Panc1 (cell line): ENCODE measurements around the gene EFCAB8. TPM values are rescaled to one million over a fixed set of nuclear protein-coding genes. Genes with fewer than 3 reads are reported as not detected.

Source experiments
- ATAC-seq: fragments of 200-7000 bp; cut with Tn5 transposase; 2 replicates; pipeline ENCODE4 v1.9.1; 2020; ENCODE audit warnings: mild to moderate bottlenecking, moderate library complexity
- BruUV-seq: library from RNA; stranded (reverse); fragments of 400-500 nt; replicated peaks from 2 replicates; lab custom pipeline; 2021; lab: Mats Ljungman, UMichigan
- CTCF ChIA-PET: fragments of 300-600 bp; sonication (Branson Sonifier 250); formaldehyde crosslinking; loops from one replicate; lab custom pipeline; 2022; ENCODE audit warnings: antibody characterized with exemption; lab: Charles Lee
- POLR2A ChIA-PET: fragments of 300-600 bp; sonication (Branson Sonifier 250); formaldehyde crosslinking; loops from one replicate; lab custom pipeline; 2022; ENCODE audit warnings: antibody characterized with exemption; lab: Charles Lee
- DNase-seq: peaks from one replicate; pipeline ENCODE4 v3.0.0-alpha.2; 2010; ENCODE audit warnings: low read depth, low spot score
- H3K27ac ChIP-seq: 2 replicates; pipeline ENCODE4 v1.5.1; 2011; ENCODE audit warnings: mild to moderate bottlenecking, low read length, inconsistent platforms
- H3K27me3 ChIP-seq: fragments of 200-500 bp; sonication (Bioruptor generic); 2 replicates; pipeline ENCODE4 v1.6.0; 2014; ENCODE audit warnings: low read length, inconsistent platforms; ENCODE audit not compliant: control insufficient read depth, insufficient read depth
- H3K36me3 ChIP-seq: fragments of 200-500 bp; sonication (Bioruptor generic); 2 replicates; pipeline ENCODE4 v1.5.1; 2014; ENCODE audit warnings: inconsistent platforms, mild to moderate bottlenecking, low read length, moderate library complexity; ENCODE audit not compliant: control insufficient read depth, insufficient read depth
- H3K4me1 ChIP-seq: 2 replicates; pipeline ENCODE4 v1.5.1; 2011; ENCODE audit warnings: inconsistent platforms, mild to moderate bottlenecking, low read length, moderate library complexity; ENCODE audit not compliant: control insufficient read depth, insufficient read depth
- H3K4me3 ChIP-seq, 2 experiments: 2 replicates each; pipeline ENCODE4 v1.5.1; 2011 to 2012; ENCODE audit warnings: low read depth in 2 of 2, low read length in 2 of 2, mild to moderate bottlenecking in 2 of 2, inconsistent platforms in 1 of 2, moderate library complexity in 1 of 2
- H3K9me3 ChIP-seq: fragments of 200-500 bp; sonication (Bioruptor generic); 2 replicates; pipeline ENCODE4 v1.5.1; 2014; ENCODE audit warnings: low read depth, mild to moderate bottlenecking, inconsistent platforms, low read length, moderate library complexity; ENCODE audit not compliant: control insufficient read depth, insufficient read depth
- POLR2AphosphoS5 ChIP-seq: IDR thresholded peaks from 2 replicates; pipeline ENCODE4 v1.6.1; 2012; ENCODE audit warnings: mild to moderate bottlenecking, low read depth, low read length, moderate library complexity
- SIN3A ChIP-seq: IDR thresholded peaks from 2 replicates; pipeline ENCODE4 v1.6.1; 2012; ENCODE audit warnings: low read depth, mild to moderate bottlenecking, low read length, moderate library complexity, borderline replicate concordance; ENCODE audit not compliant: insufficient read depth
- TCF7L2 ChIP-seq: IDR thresholded peaks from 2 replicates; pipeline ENCODE4 v1.6.1; 2011; ENCODE audit warnings: mild to moderate bottlenecking, low read depth, low read length, inconsistent platforms
- in situ Hi-C: cut with HindIII; loops from 2 replicates; pipeline ENCODE4 v1.10.0; 2016; ENCODE audit warnings: low sequenced_read_pairs, low pct_unique_long_range_greater_than_20kb
- intact Hi-C: fragments of 100-400 bp; cut with micrococcal nuclease; formaldehyde crosslinking; loops from one replicate; pipeline ENCODE4 v1.10.0; 2022; ENCODE audit not compliant: unreplicated experiment
- total RNA-seq: library from RNA; stranded (reverse); gene quantifications from one replicate; pipeline ENCODE4 v1.2.1, GENCODE V29; 2021; ENCODE audit not compliant: unreplicated experiment
- TF ChIP-seq, protein P1 (sequence below), 2 experiments: IDR thresholded peaks; 2 replicates each; pipeline ENCODE4 v1.6.1; 2011 to 2012; ENCODE audit warnings: low read depth in 2 of 2, control low read depth in 1 of 2, low read length in 1 of 2, mild to moderate bottlenecking in 1 of 2, moderate library complexity in 1 of 2; ENCODE audit not compliant: insufficient read depth in 1 of 2
- TF ChIP-seq, protein P2 (sequence below): fragments of 450-650 bp; IDR thresholded peaks from 2 replicates; pipeline ENCODE4 v1.5.1; 2017; ENCODE audit warnings: mild to moderate bottlenecking

The EFCAB8 gene
- total RNA-seq, 1 experiment from 2014 or later = 1.1 TPM

DNA sequence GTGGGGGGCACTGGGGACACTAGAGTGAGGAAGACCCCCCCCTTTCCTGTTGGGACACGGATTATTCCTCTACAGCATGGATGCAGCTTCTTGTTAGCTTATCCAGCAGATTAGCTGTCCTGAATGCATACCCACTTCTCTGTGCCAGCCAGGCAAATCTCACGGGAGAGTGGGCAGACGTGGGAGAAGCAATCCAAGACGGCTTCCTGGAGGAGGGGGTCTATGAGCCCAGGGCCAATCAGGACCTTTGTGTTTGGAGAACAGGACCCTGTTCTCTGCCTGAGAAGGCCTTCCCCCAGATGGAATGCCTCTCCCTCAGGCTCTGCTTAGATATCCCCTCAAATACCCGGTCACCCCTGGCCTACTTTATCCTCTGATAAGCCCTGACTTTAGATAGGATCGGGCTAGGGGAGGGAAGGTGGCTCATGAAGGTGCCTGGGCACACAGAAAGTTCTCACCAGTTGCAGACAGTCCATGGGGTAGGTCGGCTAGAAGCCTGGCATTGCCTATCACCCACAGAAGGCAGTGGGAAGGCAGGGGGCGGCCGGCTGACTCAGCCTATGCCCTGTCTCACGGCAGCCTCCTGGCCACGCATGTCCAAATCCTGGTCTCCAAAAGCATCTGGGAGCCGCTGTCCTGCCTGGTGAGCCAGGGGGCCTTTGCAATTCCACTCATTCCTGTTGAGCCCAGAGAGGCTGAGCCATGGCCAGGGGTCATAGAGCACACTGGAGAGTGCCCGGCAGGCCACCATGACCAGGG lies 110.8 kb downstream of the EFCAB8 start:
- Histone ChIP-seq H3K36me3 (no peaks in the 10 kb centered on the region), H3K4me1 (peaks cover 6% of the 10 kb centered on the region; the same call in 1 of the 2 replicates), H3K27me3 (no peaks in the 10 kb centered on the region), H3K9me3 (no peaks in the 10 kb centered on the region), H3K4me3 (no peak overlapping the region), H3K27ac (no peak overlapping the region)
- TF ChIP-seq TCF7L2 = no peak
- no peak for TF ChIP-seq POLR2AphosphoS5
- no peak for TF ChIP-seq SIN3A
- TF ChIP-seq, protein P1, sequence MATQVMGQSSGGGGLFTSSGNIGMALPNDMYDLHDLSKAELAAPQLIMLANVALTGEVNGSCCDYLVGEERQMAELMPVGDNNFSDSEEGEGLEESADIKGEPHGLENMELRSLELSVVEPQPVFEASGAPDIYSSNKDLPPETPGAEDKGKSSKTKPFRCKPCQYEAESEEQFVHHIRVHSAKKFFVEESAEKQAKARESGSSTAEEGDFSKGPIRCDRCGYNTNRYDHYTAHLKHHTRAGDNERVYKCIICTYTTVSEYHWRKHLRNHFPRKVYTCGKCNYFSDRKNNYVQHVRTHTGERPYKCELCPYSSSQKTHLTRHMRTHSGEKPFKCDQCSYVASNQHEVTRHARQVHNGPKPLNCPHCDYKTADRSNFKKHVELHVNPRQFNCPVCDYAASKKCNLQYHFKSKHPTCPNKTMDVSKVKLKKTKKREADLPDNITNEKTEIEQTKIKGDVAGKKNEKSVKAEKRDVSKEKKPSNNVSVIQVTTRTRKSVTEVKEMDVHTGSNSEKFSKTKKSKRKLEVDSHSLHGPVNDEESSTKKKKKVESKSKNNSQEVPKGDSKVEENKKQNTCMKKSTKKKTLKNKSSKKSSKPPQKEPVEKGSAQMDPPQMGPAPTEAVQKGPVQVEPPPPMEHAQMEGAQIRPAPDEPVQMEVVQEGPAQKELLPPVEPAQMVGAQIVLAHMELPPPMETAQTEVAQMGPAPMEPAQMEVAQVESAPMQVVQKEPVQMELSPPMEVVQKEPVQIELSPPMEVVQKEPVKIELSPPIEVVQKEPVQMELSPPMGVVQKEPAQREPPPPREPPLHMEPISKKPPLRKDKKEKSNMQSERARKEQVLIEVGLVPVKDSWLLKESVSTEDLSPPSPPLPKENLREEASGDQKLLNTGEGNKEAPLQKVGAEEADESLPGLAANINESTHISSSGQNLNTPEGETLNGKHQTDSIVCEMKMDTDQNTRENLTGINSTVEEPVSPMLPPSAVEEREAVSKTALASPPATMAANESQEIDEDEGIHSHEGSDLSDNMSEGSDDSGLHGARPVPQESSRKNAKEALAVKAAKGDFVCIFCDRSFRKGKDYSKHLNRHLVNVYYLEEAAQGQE (IDR thresholded peaks at IDR 0.05; ENCODE audit: insufficient read depth in 1 of 2, low read depth in 2 of 2, low read length in 1 of 2) = no peak
- TF ChIP-seq, protein P2, sequence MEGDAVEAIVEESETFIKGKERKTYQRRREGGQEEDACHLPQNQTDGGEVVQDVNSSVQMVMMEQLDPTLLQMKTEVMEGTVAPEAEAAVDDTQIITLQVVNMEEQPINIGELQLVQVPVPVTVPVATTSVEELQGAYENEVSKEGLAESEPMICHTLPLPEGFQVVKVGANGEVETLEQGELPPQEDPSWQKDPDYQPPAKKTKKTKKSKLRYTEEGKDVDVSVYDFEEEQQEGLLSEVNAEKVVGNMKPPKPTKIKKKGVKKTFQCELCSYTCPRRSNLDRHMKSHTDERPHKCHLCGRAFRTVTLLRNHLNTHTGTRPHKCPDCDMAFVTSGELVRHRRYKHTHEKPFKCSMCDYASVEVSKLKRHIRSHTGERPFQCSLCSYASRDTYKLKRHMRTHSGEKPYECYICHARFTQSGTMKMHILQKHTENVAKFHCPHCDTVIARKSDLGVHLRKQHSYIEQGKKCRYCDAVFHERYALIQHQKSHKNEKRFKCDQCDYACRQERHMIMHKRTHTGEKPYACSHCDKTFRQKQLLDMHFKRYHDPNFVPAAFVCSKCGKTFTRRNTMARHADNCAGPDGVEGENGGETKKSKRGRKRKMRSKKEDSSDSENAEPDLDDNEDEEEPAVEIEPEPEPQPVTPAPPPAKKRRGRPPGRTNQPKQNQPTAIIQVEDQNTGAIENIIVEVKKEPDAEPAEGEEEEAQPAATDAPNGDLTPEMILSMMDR = no peak
- CTCF ChIA-PET = interaction anchor here (0.6 kb wide), 1 partner anchor 129 kb away, joined by 11 read pairs; no protein-coding TSS in a partner anchor
- intact Hi-C loops (no loop called here), in situ Hi-C loops (no loop called here)
- ATAC-seq (no peak), DNase-seq (no peak)
- no TSS peak for BruUV-seq
- POLR2A ChIA-PET = interaction anchor here (0.6 kb wide), 1 partner anchor 17 kb away, joined by 3 read pairs; no protein-coding TSS in a partner anchor

DNA sequence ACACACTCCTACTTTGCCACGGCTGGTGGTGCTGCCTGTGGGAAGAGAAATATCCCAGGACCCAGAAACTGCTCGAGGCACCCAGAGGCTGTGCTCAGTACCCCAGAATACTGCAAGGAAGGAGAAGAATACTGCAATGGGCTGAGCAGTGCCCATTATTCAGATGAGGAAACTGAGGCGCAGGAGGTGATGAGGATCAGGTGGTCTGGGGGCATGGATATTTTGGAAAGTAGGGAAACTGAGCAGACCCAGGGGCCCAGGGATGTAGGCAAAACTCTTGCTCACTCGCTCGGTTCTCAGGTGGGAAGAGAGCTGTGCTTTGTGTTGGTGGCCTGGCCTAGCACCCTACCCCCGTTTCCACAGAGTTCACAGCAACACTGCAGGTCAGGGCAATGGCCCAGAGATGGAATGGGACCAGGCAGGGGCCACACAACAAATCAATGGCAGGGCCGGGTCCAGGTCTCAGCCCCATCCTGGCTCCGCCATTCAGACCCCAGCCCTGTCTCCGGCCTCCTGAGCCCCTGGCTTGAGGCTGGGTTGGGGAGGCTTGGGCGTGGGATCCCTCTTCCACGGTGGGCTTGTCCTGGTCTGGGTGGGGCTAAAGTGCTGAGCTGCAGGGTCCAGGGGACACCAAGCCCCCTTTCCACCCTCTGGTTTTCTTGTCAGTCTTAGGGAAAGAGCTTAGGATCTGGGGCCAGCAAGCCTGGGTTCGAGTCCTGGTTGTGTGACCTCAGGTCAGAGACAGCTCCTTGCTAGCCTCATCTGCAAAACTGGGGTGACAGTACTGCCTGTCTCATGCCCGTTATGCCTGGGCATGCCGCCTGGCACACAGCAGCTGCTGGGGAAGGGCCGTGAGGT lies 111.6 kb downstream of the EFCAB8 start:
- POLR2A ChIA-PET = no interaction called here
- no peak for DNase-seq
- no TSS peak for BruUV-seq

More for the DNA sequence above, 111.6 kb downstream of the EFCAB8 start:
- ATAC-seq = no peak
- H3K36me3 ChIP-seq = no peaks in the 10 kb centered on the region
- no peak overlapping the region for H3K4me3 ChIP-seq
- no peak for TF ChIP-seq POLR2AphosphoS5
- TF ChIP-seq TCF7L2 = no peak
- TF ChIP-seq, protein P1 (IDR thresholded peaks at IDR 0.05; ENCODE audit: insufficient read depth in 1 of 2, low read depth in 2 of 2, low read length in 1 of 2) = no peak
- TF ChIP-seq, protein P2 = no peak
- H3K27me3 ChIP-seq = no peaks in the 10 kb centered on the region
- CTCF ChIA-PET = interaction anchor here (0.6 kb wide), 1 partner anchor 128 kb away, joined by 11 read pairs; no protein-coding TSS in a partner anchor
- H3K4me1 ChIP-seq = peaks cover 6% of the 10 kb centered on the region; the same call in 1 of the 2 replicates
- H3K9me3 ChIP-seq = no peaks in the 10 kb centered on the region
- H3K27ac ChIP-seq = no peak overlapping the region
- in situ Hi-C loops = no loop called here
- intact Hi-C loops = no loop called here
